Lung (tissue), 12 donors: ENCODE data around the gene NFYC. TPM values are rescaled to one million over a fixed set of nuclear protein-coding genes. Genes with fewer than 3 reads are reported as not detected.

Experiments
- ATAC-seq: fragments of 200-7000 bp; cut with Tn5 transposase; one replicate; pipeline ENCODE4 v1.9.1; 2020; ENCODE audit warnings: moderate number of reproducible peaks; ENCODE audit not compliant: insufficient read depth, low FRiP score
- DNase-seq, 3 donors: peaks; one replicate each; pipeline ENCODE4 v3.0.0-alpha.2; 2013 to 2017
- H3K27ac ChIP-seq, 2 donors: one replicate each; pipeline ENCODE4 v1.5.1; 2013; ENCODE audit warnings: mild to moderate bottlenecking in 2 of 2, moderate library complexity in 2 of 2, control low read depth in 1 of 2, inconsistent platforms in 1 of 2, low read depth in 1 of 2, low read length in 1 of 2
- H3K27me3 ChIP-seq, 3 donors: one replicate each; pipeline ENCODE4 v1.5.1; 2013; ENCODE audit warnings: low read length in 2 of 3; ENCODE audit not compliant: control insufficient read depth in 3 of 3, insufficient read depth in 3 of 3
- H3K36me3 ChIP-seq, 4 donors: one replicate each; pipeline ENCODE4 v1.5.1; 2013; ENCODE audit warnings: low read length in 4 of 4, mild to moderate bottlenecking in 1 of 4, moderate library complexity in 1 of 4; ENCODE audit not compliant: control insufficient read depth in 4 of 4, insufficient read depth in 4 of 4
- H3K4me1 ChIP-seq, 5 donors: one replicate each; pipeline ENCODE4 v1.5.1; 2013; ENCODE audit warnings: low read length in 5 of 5, mild to moderate bottlenecking in 2 of 5, moderate library complexity in 1 of 5; ENCODE audit not compliant: control insufficient read depth in 5 of 5, insufficient read depth in 5 of 5
- H3K4me3 ChIP-seq: one replicate; pipeline ENCODE4 v1.5.1; 2013; ENCODE audit warnings: mild to moderate bottlenecking, control low read depth, moderate library complexity
- H3K9ac ChIP-seq, 2 donors: one replicate each; pipeline ENCODE4 v1.5.1; 2013; ENCODE audit warnings: low read length in 2 of 2, control low read depth in 1 of 2; ENCODE audit not compliant: insufficient read depth in 1 of 2
- H3K9me3 ChIP-seq, 4 donors: one replicate each; pipeline ENCODE4 v1.5.1; 2013; ENCODE audit warnings: low read length in 3 of 4, mild to moderate bottlenecking in 1 of 4, moderate library complexity in 1 of 4; ENCODE audit not compliant: control insufficient read depth in 4 of 4, insufficient read depth in 3 of 4
- CTCF ChIP-seq: IDR thresholded peaks from 2 replicates; pipeline ENCODE4 v1.5.1; 2012; ENCODE audit warnings: mild to moderate bottlenecking; ENCODE audit errors: control extremely low read depth, extremely low read depth
- whole genome bisulfite sequencing, 2 donors: extraction: QIAGEN DNeasy Blood & Tissue Kit; methylation state at CpG; one replicate each; pipeline ENCODE4 v1.1.7; 2013; 5-methylcytosine and 5-hydroxymethylcytosine counted together
- polyA plus RNA-seq, 2 donors: library from polyadenylated mRNA; stranded (reverse); fragments of 200-250 nt; gene quantifications; one replicate each; pipeline ENCODE4 v1.2.1, GENCODE V29; 2013
- total RNA-seq, 2 donors: library from RNA; depleted of rRNA in 1 of 2; stranded (reverse); fragments of >200 nt in 1 of 2; gene quantifications; one replicate each; pipeline ENCODE4 v1.2.1, GENCODE V29; 2014 to 2021
- donor health status: control.
- donor health status: control.
- donor health status: Bipolar disorder and iron deficiency.
- donor health status: healthy.
- donor health status: DM: yes; HTN: yes; CAD: no.

The NFYC gene
- total and polyA plus RNA-seq, 4 donors: 28.6 to 69.5 (median 50.3) TPM

GRCh38 chr1:40782371-40782956 is 91.0 kb downstream of the NFYC start:
- no peak overlapping the region for H3K9ac ChIP-seq
- no peak overlapping the region for H3K27ac ChIP-seq
- WGBS, 2 donors: 15 to 21% methylated on average over 20 of the region's 20 CpGs
- H3K36me3 ChIP-seq: no peaks in the 10 kb centered on the region
- H3K27me3 ChIP-seq: peaks cover 0 to 7% (median 0%) of the 10 kb centered on the region in 3 donors
- no peak for ATAC-seq
- peaks cover 0 to 34% (median 10%) of the 10 kb centered on the region in 5 donors for H3K4me1 ChIP-seq
- no peaks in the 10 kb centered on the region for H3K9me3 ChIP-seq
- TF ChIP-seq CTCF: no peak
- DNase-seq: peak in 2 of 3 donors; percentile 39 to 49
- no peak overlapping the region for H3K4me3 ChIP-seq

- WGBS, 2 donors: 4% methylated on average over 61 to 73 of the region's 73 CpGs
- H3K9ac ChIP-seq: no peak within 1 kb of the TSS
- H3K36me3 ChIP-seq: no peaks in the 10 kb centered on the region
- H3K27me3 ChIP-seq: peaks cover 0 to 7% (median 0%) of the 10 kb centered on the region in 3 donors
- H3K9me3 ChIP-seq: no peaks in the 10 kb centered on the region
- H3K27ac ChIP-seq: no peak within 1 kb of the TSS
- DNase-seq (peak; percentile 46 to 72 (median 63)), ATAC-seq (peak; percentile 28)
- H3K4me1 ChIP-seq: peaks cover 0 to 38% (median 10%) of the 10 kb centered on the region in 5 donors
- H3K4me3 ChIP-seq: peak within 1 kb of the TSS; percentile 3
- no peak for TF ChIP-seq CTCF
Observed at GRCh38 chr1:40783001-40783905, 91.7 kb downstream of the NFYC start, which contains the start of gene KCNQ4. Gene KCNQ4, plus strand, starts transcription at chr1:40783787. Its CDS starts 307 bp downstream, at chr1:40784094.

DNA sequence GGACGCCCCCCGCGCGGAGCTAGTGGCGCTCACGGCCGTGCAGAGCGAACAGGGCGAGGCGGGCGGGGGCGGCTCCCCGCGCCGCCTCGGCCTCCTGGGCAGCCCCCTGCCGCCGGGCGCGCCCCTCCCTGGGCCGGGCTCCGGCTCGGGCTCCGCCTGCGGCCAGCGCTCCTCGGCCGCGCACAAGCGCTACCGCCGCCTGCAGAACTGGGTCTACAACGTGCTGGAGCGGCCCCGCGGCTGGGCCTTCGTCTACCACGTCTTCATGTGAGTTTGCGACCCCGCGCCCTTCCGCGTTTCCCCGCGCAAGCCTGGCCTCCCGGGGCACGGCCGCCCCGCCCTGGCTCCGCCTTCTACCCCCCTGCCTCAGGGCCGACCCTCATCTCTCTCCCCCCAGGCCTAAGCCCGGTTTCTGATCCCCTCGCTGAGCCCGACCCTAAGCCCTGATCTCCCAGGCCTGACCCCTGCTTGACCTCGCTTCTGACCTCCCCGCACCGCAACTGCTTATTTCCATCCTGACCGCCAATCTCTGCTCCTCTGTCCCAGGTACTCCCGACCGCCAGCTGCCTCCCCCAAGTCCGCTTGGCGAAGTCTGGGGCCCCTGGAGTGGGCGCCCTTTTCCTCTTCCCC is 92.8 kb downstream of the NFYC start:
- peaks cover 0 to 7% (median 0%) of the 10 kb centered on the region in 3 donors for H3K27me3 ChIP-seq
- H3K4me1 ChIP-seq: peaks cover 0 to 38% (median 10%) of the 10 kb centered on the region in 5 donors
- no peak overlapping the region for H3K27ac ChIP-seq
- TF ChIP-seq CTCF: no peak
- DNase-seq (peak in 2 of 3 donors; percentile 30 to 48), ATAC-seq (no peak)
- H3K9ac ChIP-seq: no peak overlapping the region
- no peak overlapping the region for H3K4me3 ChIP-seq
- no peaks in the 10 kb centered on the region for H3K9me3 ChIP-seq
- WGBS, 2 donors: 14 to 17% methylated on average over 56 to 63 of the region's 63 CpGs
- no peaks in the 10 kb centered on the region for H3K36me3 ChIP-seq
